GM12892 (cell line): ENCODE data around the gene COL13A1.

Experiments
- POLR2A ChIP-seq: IDR thresholded peaks from 2 replicates; pipeline ENCODE4 v1.6.1; 2011; ENCODE audit warnings: low read depth, low read length, control low read depth
- TAF1 ChIP-seq: IDR thresholded peaks from 2 replicates; pipeline ENCODE4 v1.6.1; 2011; ENCODE audit warnings: low read depth, mild to moderate bottlenecking, control low read depth, low read length, borderline replicate concordance

- TF ChIP-seq TAF1 (no peak), POLR2A (no peak)
These were observed 42.1 kb upstream of the COL13A1 start for GRCh38 chr10:69759641-69760040.
